ENCODE data around the gene ERG28.

GRCh38 chr14:75645056-75645455 is 15.6 kb downstream of the ERG28 start:
- TF ChIP-seq, protein P1, sequence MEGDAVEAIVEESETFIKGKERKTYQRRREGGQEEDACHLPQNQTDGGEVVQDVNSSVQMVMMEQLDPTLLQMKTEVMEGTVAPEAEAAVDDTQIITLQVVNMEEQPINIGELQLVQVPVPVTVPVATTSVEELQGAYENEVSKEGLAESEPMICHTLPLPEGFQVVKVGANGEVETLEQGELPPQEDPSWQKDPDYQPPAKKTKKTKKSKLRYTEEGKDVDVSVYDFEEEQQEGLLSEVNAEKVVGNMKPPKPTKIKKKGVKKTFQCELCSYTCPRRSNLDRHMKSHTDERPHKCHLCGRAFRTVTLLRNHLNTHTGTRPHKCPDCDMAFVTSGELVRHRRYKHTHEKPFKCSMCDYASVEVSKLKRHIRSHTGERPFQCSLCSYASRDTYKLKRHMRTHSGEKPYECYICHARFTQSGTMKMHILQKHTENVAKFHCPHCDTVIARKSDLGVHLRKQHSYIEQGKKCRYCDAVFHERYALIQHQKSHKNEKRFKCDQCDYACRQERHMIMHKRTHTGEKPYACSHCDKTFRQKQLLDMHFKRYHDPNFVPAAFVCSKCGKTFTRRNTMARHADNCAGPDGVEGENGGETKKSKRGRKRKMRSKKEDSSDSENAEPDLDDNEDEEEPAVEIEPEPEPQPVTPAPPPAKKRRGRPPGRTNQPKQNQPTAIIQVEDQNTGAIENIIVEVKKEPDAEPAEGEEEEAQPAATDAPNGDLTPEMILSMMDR (IDR thresholded peaks at IDR 0.05) = no peak
- no peak for TF ChIP-seq POLR2AphosphoS5 (IDR thresholded peaks at IDR 0.05)
